CD4-positive, alpha-beta T cell (primary cell): Measurements from ENCODE around the gene RASAL3. TPM values are rescaled to one million over a fixed set of nuclear protein-coding genes. Genes with fewer than 3 reads are reported as not detected.

Experiments used
- ATAC-seq: fragments of 200-7000 bp; cut with Tn5 transposase; one replicate; pipeline ENCODE4 v1.10.0; 2022; ENCODE audit warnings: mild to moderate bottlenecking; ENCODE audit not compliant: poor library complexity
- CTCF ChIA-PET: fragments of 350-600 bp; sonication (Branson Sonifier 250); formaldehyde crosslinking; loops from one replicate; lab custom pipeline; 2021; ENCODE audit warnings: antibody characterized with exemption, inconsistent platforms; lab: Charles Lee
- POLR2A ChIA-PET: fragments of 350-600 bp; sonication (Branson Sonifier 250); formaldehyde crosslinking; loops from one replicate; lab custom pipeline; 2021; ENCODE audit warnings: antibody characterized with exemption, inconsistent platforms; lab: Charles Lee
- DNase-seq, 14 experiments: peaks; one replicate each; pipeline ENCODE4 v3.0.0-alpha.2; 2013 to 2020; ENCODE audit warnings: mixed read lengths in 2 of 14
- H3K27ac ChIP-seq, 2 donors: one replicate each; pipeline versions ENCODE4 v1.5.1 to v1.7.0; 2013; ENCODE audit warnings: low read length in 2 of 2, low read depth in 1 of 2, mild to moderate bottlenecking in 1 of 2
- H3K27me3 ChIP-seq, 2 experiments: 1 replicate in 1 of 2; 2 replicates in 1 of 2; pipeline versions ENCODE4 v1.6.1 to v1.7.0; 2013; ENCODE audit warnings: low read length in 2 of 2, control low read depth in 1 of 2, mild to moderate bottlenecking in 1 of 2, moderate library complexity in 1 of 2; ENCODE audit not compliant: insufficient read depth in 2 of 2, control insufficient read depth in 1 of 2
- H3K36me3 ChIP-seq: one replicate; pipeline ENCODE4 v1.6.1; 2013; ENCODE audit warnings: low read length, control low read depth; ENCODE audit not compliant: insufficient read depth
- H3K4me1 ChIP-seq: one replicate; pipeline ENCODE4 v1.6.1; 2013; ENCODE audit warnings: low read length, control low read depth; ENCODE audit not compliant: insufficient read depth
- H3K4me3 ChIP-seq: one replicate; pipeline ENCODE4 v1.5.1; 2013; ENCODE audit warnings: mild to moderate bottlenecking, low read length, moderate library complexity
- H3K9me3 ChIP-seq, 2 experiments: 1 replicate in 1 of 2; 2 replicates in 1 of 2; pipeline versions ENCODE4 v1.6.1 to v1.7.0; 2013; ENCODE audit warnings: low read length in 2 of 2, mild to moderate bottlenecking in 2 of 2, control low read depth in 1 of 2, moderate library complexity in 1 of 2; ENCODE audit not compliant: control insufficient read depth in 1 of 2, insufficient read depth in 1 of 2
- H3K27ac Mint-ChIP-seq: one replicate; pipeline ENCODE4 v1.8.0; 2020; ENCODE audit warnings: mixed read lengths
- H3K27me3 Mint-ChIP-seq: one replicate; pipeline ENCODE4 v1.8.0; 2021; ENCODE audit warnings: mixed read lengths
- H3K36me3 Mint-ChIP-seq: one replicate; pipeline ENCODE4 v1.8.0; 2021; ENCODE audit warnings: low read depth, mixed read lengths
- H3K4me1 Mint-ChIP-seq: one replicate; pipeline ENCODE4 v1.8.0; 2021; ENCODE audit warnings: low read depth, mixed read lengths
- H3K4me3 Mint-ChIP-seq: one replicate; pipeline ENCODE4 v1.8.0; 2020; ENCODE audit warnings: mild to moderate bottlenecking, mixed read lengths
- H3K9me3 Mint-ChIP-seq: one replicate; pipeline ENCODE4 v1.8.0; 2020; ENCODE audit warnings: mixed read lengths
- intact Hi-C, 2 experiments: fragments of 100-400 bp; cut with DNase I in 1 of 2; cut with micrococcal nuclease in 1 of 2; formaldehyde crosslinking; loops; one replicate each; pipeline versions ENCODE4 v1.15.1 to v1.9.0; 2023 to 2025; cut with DNase I, micrococcal nuclease
- total RNA-seq, 174 experiments: library from RNA in 2 of 174; stranded (reverse) in 2 of 174; gene quantifications; one replicate each; pipeline ENCODE4 v1.2.3 and lab custom pipeline; 2021 to 2026
- TF ChIP-seq, protein P1 (sequence below): fragments of 200-600 bp; IDR thresholded peaks from one replicate; pipeline ENCODE4 v1.8.0; 2022; ENCODE audit warnings: antibody characterized with exemption, mild to moderate bottlenecking

RASAL3 gene
- total RNA-seq, 2 experiments from 2014 or later, result 91.8 to 92.8 TPM

DNA sequence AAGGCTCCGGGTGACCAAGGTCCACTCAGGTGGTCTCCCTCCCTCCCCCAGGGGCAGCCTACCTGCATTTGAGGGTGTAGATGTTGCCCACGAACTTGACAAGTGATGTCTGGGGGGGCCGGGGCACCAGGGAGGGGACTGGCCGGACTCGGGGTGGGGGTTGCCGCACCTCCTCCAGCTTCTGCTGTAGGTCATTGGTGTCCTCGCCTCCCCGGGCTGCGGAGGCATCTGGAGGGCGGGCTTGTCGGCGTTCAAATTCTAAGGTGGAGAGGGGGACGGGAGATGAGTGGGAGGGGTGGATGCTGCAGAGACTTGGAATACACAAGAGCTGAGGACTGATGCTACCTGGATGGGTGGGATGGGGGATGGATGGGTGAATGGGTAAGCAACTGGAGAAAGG lies 40.2 kb downstream of the RASAL3 start:
- Mint-ChIP-seq H3K4me3 (no peak overlapping the region), H3K36me3 (peaks cover 46% of the 10 kb centered on the region), H3K27ac (no peak overlapping the region), H3K9me3 (no peaks in the 10 kb centered on the region), H3K27me3 (no peaks in the 10 kb centered on the region), H3K4me1 (peaks cover 12% of the 10 kb centered on the region)
- intact Hi-C loops, result no loop called here
- POLR2A ChIA-PET, result no interaction called here
- peaks cover 13% of the 10 kb centered on the region for H3K4me1 ChIP-seq
- no peaks in the 10 kb centered on the region for H3K27me3 ChIP-seq
- H3K27ac ChIP-seq, result no peak overlapping the region
- CTCF ChIA-PET, result no interaction called here
- no peak for ATAC-seq
- peaks cover 0 to 17% of the 10 kb centered on the region in 2 experiments for H3K9me3 ChIP-seq
- H3K36me3 ChIP-seq, result peaks cover 58% of the 10 kb centered on the region
- DNase-seq, result no peak
- TF ChIP-seq, protein P1, sequence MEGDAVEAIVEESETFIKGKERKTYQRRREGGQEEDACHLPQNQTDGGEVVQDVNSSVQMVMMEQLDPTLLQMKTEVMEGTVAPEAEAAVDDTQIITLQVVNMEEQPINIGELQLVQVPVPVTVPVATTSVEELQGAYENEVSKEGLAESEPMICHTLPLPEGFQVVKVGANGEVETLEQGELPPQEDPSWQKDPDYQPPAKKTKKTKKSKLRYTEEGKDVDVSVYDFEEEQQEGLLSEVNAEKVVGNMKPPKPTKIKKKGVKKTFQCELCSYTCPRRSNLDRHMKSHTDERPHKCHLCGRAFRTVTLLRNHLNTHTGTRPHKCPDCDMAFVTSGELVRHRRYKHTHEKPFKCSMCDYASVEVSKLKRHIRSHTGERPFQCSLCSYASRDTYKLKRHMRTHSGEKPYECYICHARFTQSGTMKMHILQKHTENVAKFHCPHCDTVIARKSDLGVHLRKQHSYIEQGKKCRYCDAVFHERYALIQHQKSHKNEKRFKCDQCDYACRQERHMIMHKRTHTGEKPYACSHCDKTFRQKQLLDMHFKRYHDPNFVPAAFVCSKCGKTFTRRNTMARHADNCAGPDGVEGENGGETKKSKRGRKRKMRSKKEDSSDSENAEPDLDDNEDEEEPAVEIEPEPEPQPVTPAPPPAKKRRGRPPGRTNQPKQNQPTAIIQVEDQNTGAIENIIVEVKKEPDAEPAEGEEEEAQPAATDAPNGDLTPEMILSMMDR, result no peak
- no peak overlapping the region for H3K4me3 ChIP-seq

DNA sequence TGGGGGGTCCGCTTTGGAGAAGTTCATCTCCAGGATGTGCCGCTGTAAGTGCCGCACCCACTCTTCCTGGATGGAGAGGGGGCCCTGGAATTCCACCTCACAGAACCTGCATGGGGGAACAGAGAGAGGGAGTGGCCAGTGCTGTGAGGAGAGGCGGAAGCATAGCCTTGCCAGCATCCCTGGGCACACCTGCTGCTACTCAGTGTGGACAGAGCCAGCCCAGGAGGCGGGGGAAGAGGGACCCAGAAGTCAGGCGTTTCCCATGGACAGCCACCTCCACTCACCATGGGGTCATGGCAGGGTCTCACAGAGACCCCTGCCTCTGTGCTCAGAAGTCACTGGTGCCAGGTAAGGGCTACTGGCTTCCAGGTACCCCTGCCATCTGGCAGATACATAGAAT lies 41.2 kb downstream of the RASAL3 start:
- no peak overlapping the region for H3K4me3 ChIP-seq
- peaks cover 17% of the 10 kb centered on the region for H3K4me1 ChIP-seq
- TF ChIP-seq, protein P1, result no peak
- H3K27me3 ChIP-seq, result no peaks in the 10 kb centered on the region
- CTCF ChIA-PET, result no interaction called here
- H3K27ac ChIP-seq, result no peak overlapping the region
- peaks cover 54% of the 10 kb centered on the region for H3K36me3 ChIP-seq
- POLR2A ChIA-PET, result no interaction called here
- H3K9me3 Mint-ChIP-seq, result no peaks in the 10 kb centered on the region
- H3K9me3 ChIP-seq, result peaks cover 0 to 17% of the 10 kb centered on the region in 2 experiments
- H3K4me1 Mint-ChIP-seq, result peaks cover 19% of the 10 kb centered on the region
- H3K27me3 Mint-ChIP-seq, result no peaks in the 10 kb centered on the region
- H3K27ac Mint-ChIP-seq, result no peak overlapping the region
- ATAC-seq (no peak), DNase-seq (no peak)
- H3K36me3 Mint-ChIP-seq, result peaks cover 51% of the 10 kb centered on the region
- H3K4me3 Mint-ChIP-seq, result no peak overlapping the region
- intact Hi-C loops, result no loop called here

DNA sequence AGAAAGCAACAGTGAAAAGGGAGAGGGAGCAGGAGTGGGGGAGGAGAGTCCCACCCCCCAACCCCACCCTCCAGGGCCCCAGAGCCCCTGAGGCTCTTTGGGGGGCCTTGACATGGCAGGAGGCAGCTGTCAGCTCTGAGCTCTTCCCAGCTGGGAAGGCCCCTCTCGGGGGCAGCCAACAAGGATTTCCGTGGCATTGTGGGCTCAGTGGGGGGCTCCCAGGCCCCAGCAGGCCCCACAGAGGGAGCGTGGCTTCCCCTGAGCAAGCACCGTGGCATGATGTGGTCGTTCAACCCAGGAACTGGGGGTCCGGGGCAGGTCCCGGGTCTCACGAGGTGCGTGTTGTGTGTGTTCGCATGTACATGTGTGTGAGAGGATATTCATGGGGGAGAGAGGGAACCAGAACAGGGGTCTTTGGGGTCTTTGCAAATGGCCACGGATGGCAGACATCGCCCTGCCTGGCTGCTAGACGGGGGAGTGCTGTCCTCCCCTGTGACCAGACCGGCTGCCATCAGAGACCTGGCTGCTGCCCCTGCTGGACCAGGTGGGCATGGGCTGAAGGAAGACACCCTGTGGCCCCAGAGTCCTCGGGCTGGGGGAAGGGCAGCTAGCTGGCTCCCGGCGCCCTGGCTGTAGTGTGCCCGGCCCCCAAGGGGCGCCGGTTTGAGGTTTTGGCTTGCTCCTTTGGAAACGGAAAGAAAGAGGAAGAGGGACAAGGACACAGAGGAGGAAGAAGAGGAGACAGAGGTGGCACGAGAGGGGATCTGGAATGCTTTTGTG lies 41.9 kb downstream of the RASAL3 start:
- Mint-ChIP-seq H3K4me3 (no peak overlapping the region), H3K36me3 (peaks cover 49% of the 10 kb centered on the region), H3K4me1 (peaks cover 25% of the 10 kb centered on the region), H3K27me3 (no peaks in the 10 kb centered on the region), H3K27ac (no peak overlapping the region), H3K9me3 (no peaks in the 10 kb centered on the region)
- Histone ChIP-seq H3K27ac (no peak overlapping the region), H3K36me3 (peaks cover 49% of the 10 kb centered on the region), H3K9me3 (peaks cover 0 to 17% of the 10 kb centered on the region in 2 experiments), H3K27me3 (no peaks in the 10 kb centered on the region), H3K4me1 (peaks cover 23% of the 10 kb centered on the region), H3K4me3 (no peak overlapping the region)
- intact Hi-C loops, result no loop called here
- ChIA-PET POLR2A (interaction anchor here (1.5 kb wide), 1 partner anchor 129 kb away, joined by 4 read pairs; no protein-coding TSS in a partner anchor), CTCF (no interaction called here)
- ATAC-seq, result no peak
- no peak for DNase-seq
- TF ChIP-seq, protein P1, result no peak
